Aorta (tissue), 5 donors: ENCODE results near the gene H2BK1. TPM values are rescaled to one million over a fixed set of nuclear protein-coding genes. Genes with fewer than 3 reads are reported as not detected.

Experiments
- ATAC-seq: fragments of 200-7000 bp; cut with Tn5 transposase; one replicate; pipeline ENCODE4 v1.9.1; 2022; ENCODE audit warnings: moderate library complexity; ENCODE audit not compliant: low FRiP score
- DNase-seq, 2 donors: peaks; one replicate each; pipeline ENCODE4 v3.0.0-alpha.2; 2020
- H3K27ac ChIP-seq, 2 donors: one replicate each; pipeline ENCODE4 v1.5.1; 2013; ENCODE audit warnings: low read length in 2 of 2, mild to moderate bottlenecking in 2 of 2, moderate library complexity in 2 of 2, control low read depth in 1 of 2, inconsistent platforms in 1 of 2, low read depth in 1 of 2
- H3K27me3 ChIP-seq, 2 donors: one replicate each; pipeline ENCODE4 v1.6.1; 2013; ENCODE audit warnings: control low read depth in 1 of 2, low read length in 1 of 2, mild to moderate bottlenecking in 1 of 2, moderate library complexity in 1 of 2; ENCODE audit not compliant: insufficient read depth in 2 of 2, control insufficient read depth in 1 of 2
- H3K36me3 ChIP-seq, 2 donors: one replicate each; pipeline ENCODE4 v1.6.1; 2013; ENCODE audit warnings: control low read depth in 1 of 2, low read length in 1 of 2, mild to moderate bottlenecking in 1 of 2; ENCODE audit not compliant: insufficient read depth in 2 of 2, control insufficient read depth in 1 of 2
- H3K4me1 ChIP-seq, 2 donors: one replicate each; pipeline ENCODE4 v1.6.1; 2013; ENCODE audit warnings: low read length in 2 of 2, control low read depth in 1 of 2, mild to moderate bottlenecking in 1 of 2, moderate library complexity in 1 of 2; ENCODE audit not compliant: insufficient read depth in 2 of 2, control insufficient read depth in 1 of 2
- H3K4me3 ChIP-seq, 2 donors: one replicate each; pipeline ENCODE4 v1.5.1; 2013; ENCODE audit warnings: low read length in 2 of 2, control low read depth in 1 of 2, mild to moderate bottlenecking in 1 of 2
- H3K9me3 ChIP-seq: one replicate; pipeline ENCODE4 v1.6.1; 2013; ENCODE audit warnings: mild to moderate bottlenecking, low read length; ENCODE audit not compliant: control insufficient read depth
- WGBS, 2 donors: extraction: QIAGEN DNeasy Blood & Tissue Kit; methylation state at CpG; one replicate each; pipeline ENCODE4 v1.1.7; 2013; 5-methylcytosine and 5-hydroxymethylcytosine counted together
- intact Hi-C, 2 donors: fragments of 100-400 bp; cut with DNase I; formaldehyde crosslinking; loops; one replicate each; pipeline versions ENCODE4 v1.14.2 to v1.15.0; 2022
- polyA plus RNA-seq, 2 donors: library from polyadenylated mRNA; stranded (reverse); fragments of 200-250 nt; gene quantifications; one replicate each; pipeline ENCODE4 v1.2.3, GENCODE V29; 2013
- total RNA-seq, 2 donors: library from RNA; stranded (reverse); fragmentation: NEBNext Ultra II Directional; extraction: Animal tissue kit (Norgen Biotek cat#: 25700); gene quantifications; one replicate each; pipeline ENCODE4 v1.2.1, GENCODE V29; 2021
- donor health status: healthy with polysubstance abuse.
- donor health status: Bipolar disorder and iron deficiency.
- donor health status: DM: no; HTN: no; CAD: no.
- donor health status: DM: no; HTN: no; CAD: no.
- donor health status: DM: yes; HTN: yes; CAD: no.

The H2BK1 gene
- total and polyA plus RNA-seq, 4 donors, result 2.2 TPM; not detected in 3

DNA sequence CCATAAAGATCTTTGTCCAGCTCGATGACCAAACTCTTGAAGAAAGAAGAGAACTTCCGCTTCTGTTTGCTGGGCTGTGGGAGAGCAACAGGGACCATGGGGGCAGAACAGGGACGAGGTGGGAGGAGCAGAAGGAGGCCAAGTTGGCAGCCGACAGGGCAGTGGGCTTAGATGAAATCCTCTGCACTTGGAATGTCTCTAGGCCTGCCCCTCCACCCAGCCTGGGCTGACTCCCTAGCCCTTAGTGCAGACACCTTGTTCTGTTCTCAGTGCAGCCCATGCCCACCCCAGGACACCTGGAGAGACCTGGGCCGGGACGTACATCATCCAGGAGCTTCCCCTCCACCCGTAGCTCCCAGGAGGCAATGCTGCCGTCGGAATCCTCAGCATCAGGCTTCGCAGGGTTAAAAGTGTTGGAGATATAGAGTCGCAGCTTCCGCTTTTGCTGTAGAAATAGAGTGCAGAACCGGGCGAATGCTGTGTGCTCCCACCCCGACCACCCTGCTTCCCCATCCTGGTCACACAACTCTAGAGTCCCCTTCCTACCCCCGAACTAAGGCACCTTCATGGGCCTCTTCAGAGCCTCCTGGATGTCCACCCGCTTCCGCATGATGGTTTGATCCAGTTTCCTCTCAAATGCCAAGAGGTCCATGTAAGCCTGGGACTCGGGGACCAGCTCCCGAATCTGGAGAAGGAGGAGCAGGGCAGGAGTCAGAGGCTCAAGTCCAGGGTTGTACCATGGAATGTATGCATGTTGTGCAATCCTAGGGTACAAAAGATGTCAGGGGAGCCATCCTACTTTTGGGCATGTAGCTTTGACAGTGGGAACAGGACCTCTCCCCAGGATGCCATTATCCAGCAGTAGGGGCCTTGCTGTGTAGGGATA, 32.1 kb upstream of the H2BK1 start:
- intact Hi-C loops, result loop anchor here in 1 of 2 donors (10.0 kb wide), 1 partner anchor 512 kb away; no protein-coding TSS in a partner anchor
- WGBS, 2 donors, result 58 to 62% methylated on average over 20 of the region's 20 CpGs
- no peaks in the 10 kb centered on the region for H3K9me3 ChIP-seq
- H3K4me1 ChIP-seq, result no peaks in the 10 kb centered on the region
- ATAC-seq, result no peak
- H3K4me3 ChIP-seq, result no peak overlapping the region
- peak; percentile 16 to 44 for DNase-seq
- peaks cover 0 to 8% of the 10 kb centered on the region in 2 donors for H3K36me3 ChIP-seq
- no peak overlapping the region for H3K27ac ChIP-seq
- no peaks in the 10 kb centered on the region for H3K27me3 ChIP-seq

GRCh38 chr7:151241755-151242096, 31.4 kb upstream of the H2BK1 start:
- Histone ChIP-seq H3K27ac (no peak overlapping the region), H3K4me1 (no peaks in the 10 kb centered on the region), H3K27me3 (no peaks in the 10 kb centered on the region), H3K4me3 (no peak overlapping the region), H3K36me3 (peaks cover 0 to 8% of the 10 kb centered on the region in 2 donors), H3K9me3 (no peaks in the 10 kb centered on the region)
- ATAC-seq (no peak), DNase-seq (peak in 1 of 2 donors; percentile 46)
- intact Hi-C loops, result loop anchor here in 1 of 2 donors (10.0 kb wide), 1 partner anchor 513 kb away; no protein-coding TSS in a partner anchor
- 85% methylated on average over 9 of the region's 9 CpGs for WGBS, 2 donors

GRCh38 chr7:151240942-151241754, 30.9 kb upstream of the H2BK1 start:
- ATAC-seq (no peak), DNase-seq (peak in 1 of 2 donors; percentile 34)
- H3K4me3 ChIP-seq, result no peak overlapping the region
- no peaks in the 10 kb centered on the region for H3K9me3 ChIP-seq
- peaks cover 0 to 8% of the 10 kb centered on the region in 2 donors for H3K36me3 ChIP-seq
- no peak overlapping the region for H3K27ac ChIP-seq
- no peaks in the 10 kb centered on the region for H3K4me1 ChIP-seq
- intact Hi-C loops, result loop anchor here in 1 of 2 donors (10.0 kb wide), 1 partner anchor 514 kb away; no protein-coding TSS in a partner anchor
- WGBS, 2 donors, result 65 to 69% methylated on average over 7 of the region's 7 CpGs
- H3K27me3 ChIP-seq, result no peaks in the 10 kb centered on the region

DNA sequence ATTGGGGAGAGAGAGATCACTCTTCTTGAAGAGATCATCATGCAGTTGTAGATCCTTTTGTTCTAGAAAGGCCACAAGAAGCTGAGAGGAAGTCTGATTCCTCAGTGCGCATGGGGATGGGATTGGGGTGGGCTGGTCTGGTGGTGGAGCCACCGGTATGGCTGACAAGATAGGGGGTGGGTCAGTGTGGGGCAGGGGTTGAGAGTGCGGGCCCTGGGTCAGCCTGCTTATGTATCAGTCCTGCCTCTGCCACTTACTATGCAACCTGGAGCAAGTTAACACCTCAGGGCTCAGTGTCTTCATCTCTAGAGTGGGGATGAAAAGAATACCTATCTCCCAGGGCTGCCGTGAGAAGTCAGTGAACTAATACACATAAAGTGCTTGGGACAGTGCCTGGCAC, 30.2 kb upstream of the H2BK1 start:
- peaks cover 0 to 8% of the 10 kb centered on the region in 2 donors for H3K36me3 ChIP-seq
- H3K4me1 ChIP-seq, result no peaks in the 10 kb centered on the region
- H3K9me3 ChIP-seq, result no peaks in the 10 kb centered on the region
- intact Hi-C loops, result loop anchor here in 1 of 2 donors (10.0 kb wide), 1 partner anchor 514 kb away; no protein-coding TSS in a partner anchor
- WGBS, 2 donors, result 62 to 66% methylated on average over 4 of the region's 4 CpGs
- ATAC-seq (no peak), DNase-seq (peak in 1 of 2 donors; percentile 48)
- no peak overlapping the region for H3K4me3 ChIP-seq
- no peaks in the 10 kb centered on the region for H3K27me3 ChIP-seq
- H3K27ac ChIP-seq, result no peak overlapping the region

DNA sequence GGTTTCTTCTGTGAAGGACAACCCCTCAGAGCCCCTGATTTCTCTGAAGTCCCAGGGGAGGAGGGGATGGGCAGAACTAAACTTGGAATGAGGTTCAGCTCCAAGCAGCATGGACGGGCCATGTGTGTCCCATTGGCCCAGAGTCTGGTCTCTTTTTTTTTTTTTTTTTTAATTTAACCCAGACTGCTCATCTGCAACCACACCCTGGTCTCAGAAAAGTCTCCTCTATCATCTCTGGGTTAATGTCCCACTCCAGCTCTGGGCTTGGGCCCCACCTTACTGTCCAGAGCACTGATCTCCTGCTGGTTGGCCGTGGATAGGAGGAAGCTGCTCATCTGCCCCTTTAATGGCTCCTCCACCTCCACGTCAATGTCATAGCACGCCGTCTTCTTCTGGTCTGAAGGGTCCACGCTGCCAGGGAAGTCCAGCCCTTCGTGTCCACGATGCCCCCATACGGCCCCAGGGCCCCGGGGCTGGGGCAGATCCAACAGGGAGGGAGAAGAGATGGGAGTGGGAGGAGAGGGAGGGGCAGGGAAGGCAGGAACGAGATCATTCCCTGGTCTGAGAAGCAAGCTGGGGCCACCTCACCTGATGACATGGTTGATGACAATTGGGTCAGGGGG, 29.7 kb upstream of the H2BK1 start:
- ATAC-seq, result no peak
- H3K27me3 ChIP-seq, result no peaks in the 10 kb centered on the region
- H3K4me3 ChIP-seq, result no peak overlapping the region
- no peaks in the 10 kb centered on the region for H3K4me1 ChIP-seq
- no peaks in the 10 kb centered on the region for H3K9me3 ChIP-seq
- intact Hi-C loops, result loop anchor here in 1 of 2 donors (10.0 kb wide), 1 partner anchor 515 kb away; no protein-coding TSS in a partner anchor
- no peak overlapping the region for H3K27ac ChIP-seq
- WGBS, 2 donors, result 46 to 51% methylated on average over 11 of the region's 11 CpGs
- peaks cover 0 to 8% of the 10 kb centered on the region in 2 donors for H3K36me3 ChIP-seq
- peak in 1 of 2 donors; percentile 26 for DNase-seq

DNA sequence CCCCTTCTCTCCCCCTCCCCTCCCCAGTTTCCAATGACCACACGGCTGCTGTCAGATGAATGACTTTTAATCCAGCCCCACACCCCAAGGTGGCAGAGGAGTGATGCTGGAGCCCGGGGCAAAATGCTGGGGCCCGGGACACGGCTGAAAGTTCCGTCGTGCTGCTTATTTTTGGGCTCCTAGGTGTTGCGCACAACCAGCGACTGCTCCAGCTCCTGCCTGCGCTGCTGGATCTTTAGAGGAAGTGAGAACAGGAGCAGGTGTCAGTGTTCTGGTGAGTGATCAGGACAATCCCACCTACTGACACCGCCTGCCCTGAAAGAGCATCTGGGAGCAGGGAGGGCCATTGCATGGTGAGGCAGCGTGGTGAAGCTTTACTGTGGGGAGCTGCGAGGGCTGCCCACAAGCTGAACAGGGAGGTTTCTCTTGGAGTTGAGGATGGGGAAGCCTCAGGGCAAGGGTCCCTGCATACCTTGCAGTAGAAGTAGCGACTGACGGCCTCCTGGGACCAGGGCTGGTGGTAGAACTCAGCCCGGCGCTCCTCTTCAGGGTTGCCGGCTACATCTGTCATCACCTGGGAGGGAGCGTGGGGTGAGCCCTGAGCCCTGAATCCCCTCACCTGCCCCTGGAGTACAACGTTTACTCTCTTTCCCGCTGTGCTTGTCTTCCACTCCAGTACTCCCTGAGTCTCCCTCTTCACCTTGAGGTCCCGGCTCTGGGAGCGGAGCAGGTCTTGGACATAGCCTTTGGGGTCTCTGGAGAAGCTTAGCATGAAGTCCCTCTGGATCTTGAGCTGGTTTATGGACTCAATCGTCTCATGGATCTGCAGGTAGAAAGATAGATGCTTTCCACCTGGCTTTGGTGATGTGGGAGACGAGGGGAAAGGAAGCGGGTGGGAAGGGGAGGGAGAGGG, 28.9 kb upstream of the H2BK1 start:
- H3K4me3 ChIP-seq, result no peak overlapping the region
- H3K36me3 ChIP-seq, result peaks cover 0 to 8% of the 10 kb centered on the region in 2 donors
- WGBS, 2 donors, result 77 to 78% methylated on average over 25 of the region's 25 CpGs
- H3K4me1 ChIP-seq, result no peaks in the 10 kb centered on the region
- intact Hi-C loops, result no loop called here
- no peaks in the 10 kb centered on the region for H3K9me3 ChIP-seq
- no peak for ATAC-seq
- H3K27ac ChIP-seq, result no peak overlapping the region
- DNase-seq, result peak in 1 of 2 donors; percentile 28
- H3K27me3 ChIP-seq, result no peaks in the 10 kb centered on the region

GRCh38 chr7:151238190-151238810, 28.0 kb upstream of the H2BK1 start:
- H3K27ac ChIP-seq, result no peak overlapping the region
- no peak overlapping the region for H3K4me3 ChIP-seq
- no peaks in the 10 kb centered on the region for H3K27me3 ChIP-seq
- ATAC-seq, result no peak
- H3K9me3 ChIP-seq, result no peaks in the 10 kb centered on the region
- intact Hi-C loops, result no loop called here
- no peaks in the 10 kb centered on the region for H3K4me1 ChIP-seq
- 65 to 66% methylated on average over 17 of the region's 17 CpGs for WGBS, 2 donors
- peak in 1 of 2 donors; percentile 43 for DNase-seq
- peaks cover 0 to 8% of the 10 kb centered on the region in 2 donors for H3K36me3 ChIP-seq
